H1 (cell line): ENCODE measurements around the gene GPSM1. TPM values are rescaled to one million over a fixed set of nuclear protein-coding genes. Genes with fewer than 3 reads are reported as not detected.

Source experiments
- CTCF ChIA-PET: fragments of 300-600 bp; sonication (Branson Sonifier 250); formaldehyde crosslinking; loops from one replicate; lab custom pipeline; 2021; ENCODE audit not compliant: partially characterized antibody; lab: Charles Lee
- POLR2A ChIA-PET: fragments of 300-600 bp; sonication (Branson Sonifier 250); formaldehyde crosslinking; loops from one replicate; lab custom pipeline; 2021; ENCODE audit warnings: inconsistent platforms; ENCODE audit not compliant: partially characterized antibody; lab: Charles Lee
- DNase-seq, 2 experiments: peaks; one replicate each; pipeline versions ENCODE4 v3.0.0 to v3.0.0-alpha.2; 2010 to 2022; ENCODE audit warnings: low spot score in 2 of 2, low read depth in 1 of 2, mixed read lengths in 1 of 2
- FAIRE-seq: peaks from 2 replicates; lab custom pipeline; 2011; peaks lifted over from hg19 to GRCh38; lab: Jason Lieb, UNC
- H2AFZ ChIP-seq: 2 replicates; pipeline ENCODE4 v1.8.1; 2012; ENCODE audit warnings: low read length, inconsistent platforms
- H2AK5ac ChIP-seq: 2 replicates; pipeline ENCODE4 v1.6.1; 2013; ENCODE audit warnings: low read depth, low read length
- H2BK120ac ChIP-seq: replicated peaks from 2 replicates; pipeline ENCODE3; 2013; ENCODE audit warnings: low read depth, low read length, inconsistent platforms
- H2BK12ac ChIP-seq: 2 replicates; pipeline ENCODE4 v1.6.1; 2013; ENCODE audit warnings: low read depth, low read length
- H2BK15ac ChIP-seq: 2 replicates; pipeline ENCODE4 v1.6.1; 2013; ENCODE audit warnings: low read length
- H2BK20ac ChIP-seq: 2 replicates; pipeline ENCODE4 v1.6.1; 2013; ENCODE audit warnings: low read length
- H2BK5ac ChIP-seq: 2 replicates; pipeline ENCODE4 v1.6.1; 2013; ENCODE audit warnings: low read depth, low read length
- H3K14ac ChIP-seq: 2 replicates; pipeline ENCODE4 v1.6.1; 2013; ENCODE audit warnings: inconsistent platforms; ENCODE audit not compliant: insufficient read length
- H3K18ac ChIP-seq: 2 replicates; pipeline ENCODE4 v1.6.1; 2013; ENCODE audit warnings: low read length; ENCODE audit errors: extremely low read depth
- H3K23ac ChIP-seq: 2 replicates; pipeline ENCODE4 v1.6.1; 2013; ENCODE audit warnings: inconsistent platforms; ENCODE audit not compliant: insufficient read length
- H3K23me2 ChIP-seq: 2 replicates; pipeline ENCODE4 v1.6.1; 2013; ENCODE audit warnings: low read depth, low read length
- H3K27ac ChIP-seq: 2 replicates; pipeline ENCODE4 v1.6.1; 2011; ENCODE audit warnings: low read depth, low read length, inconsistent platforms
- H3K27me3 ChIP-seq, 4 experiments: replicated peaks in 1 of 4; 1 replicate in 1 of 4; 2 replicates in 3 of 4; pipeline versions ENCODE4 v1.6.1 to v1.8.1; 2011 to 2013; ENCODE audit warnings: low read length in 3 of 4, mild to moderate bottlenecking in 3 of 4, inconsistent platforms in 2 of 4, mixed read lengths in 2 of 4, moderate library complexity in 1 of 4; ENCODE audit not compliant: control insufficient read depth in 3 of 4, insufficient read depth in 3 of 4; ENCODE audit errors: extremely low read depth in 1 of 4
- H3K36me3 ChIP-seq, 4 experiments: 2 replicates each; pipeline versions ENCODE4 v1.6.1 to v1.8.1; 2011 to 2013; ENCODE audit warnings: mild to moderate bottlenecking in 4 of 4, low read length in 3 of 4, moderate library complexity in 2 of 4, control low read depth in 1 of 4, inconsistent platforms in 1 of 4; ENCODE audit not compliant: insufficient read depth in 4 of 4, control insufficient read depth in 2 of 4
- H3K4ac ChIP-seq: replicated peaks from 2 replicates; pipeline ENCODE3; 2013; ENCODE audit warnings: low read length, low read depth, mixed read lengths, inconsistent platforms; ENCODE audit not compliant: insufficient read length
- H3K4me1 ChIP-seq, 4 experiments: replicated peaks in 1 of 4; 1 replicate in 1 of 4; 2 replicates in 3 of 4; pipeline versions ENCODE4 v1.6.1 to v1.8.1; 2011 to 2013; ENCODE audit warnings: low read length in 3 of 4, inconsistent platforms in 2 of 4, mixed read lengths in 1 of 4; ENCODE audit not compliant: insufficient read depth in 4 of 4, control insufficient read depth in 3 of 4
- H3K4me2 ChIP-seq, 2 experiments: 2 replicates each; pipeline versions ENCODE4 v1.6.1 to v1.8.1; 2011 to 2013; ENCODE audit warnings: low read depth in 2 of 2, low read length in 2 of 2, control low read depth in 1 of 2, inconsistent platforms in 1 of 2, mild to moderate bottlenecking in 1 of 2; ENCODE audit not compliant: insufficient read depth in 1 of 2
- H3K4me3 ChIP-seq, 4 experiments: fragments of 200-600, 300-600 bp in 1 of 4; sonication (generic), shearing (Covaris generic), sonication (Bioruptor Twin) in 1 of 4; 2 replicates each; pipeline versions ENCODE4 v1.5.1 to v1.8.1; 2011 to 2016; ENCODE audit warnings: low read length in 4 of 4, low read depth in 3 of 4, control low read depth in 2 of 4, inconsistent platforms in 2 of 4, mild to moderate bottlenecking in 2 of 4, mixed read lengths in 1 of 4, moderate library complexity in 1 of 4; ENCODE audit not compliant: insufficient read depth in 2 of 4; ENCODE audit errors: extremely low read depth in 1 of 4
- H3K56ac ChIP-seq: replicated peaks from 2 replicates; pipeline ENCODE3; 2013; ENCODE audit warnings: low read depth, mild to moderate bottlenecking, mixed read lengths, low read length, inconsistent platforms; ENCODE audit not compliant: insufficient read length
- H3K79me1 ChIP-seq: 2 replicates; pipeline ENCODE4 v1.6.1; 2013; ENCODE audit warnings: low read depth, low read length, control low read depth
- H3K79me2 ChIP-seq, 2 experiments: 2 replicates each; pipeline versions ENCODE4 v1.6.1 to v1.8.1; 2012 to 2013; ENCODE audit warnings: low read length in 2 of 2, mild to moderate bottlenecking in 2 of 2, inconsistent platforms in 1 of 2; ENCODE audit not compliant: insufficient read depth in 2 of 2, control insufficient read depth in 1 of 2
- H3K9ac ChIP-seq, 4 experiments: replicated peaks in 1 of 4; 1 replicate in 1 of 4; 2 replicates in 3 of 4; pipeline versions ENCODE4 v1.6.1 to v1.8.1; 2011 to 2013; ENCODE audit warnings: low read depth in 3 of 4, low read length in 3 of 4, control low read depth in 2 of 4, mild to moderate bottlenecking in 2 of 4, moderate library complexity in 2 of 4, inconsistent platforms in 1 of 4; ENCODE audit errors: extremely low read depth in 1 of 4
- H3K9me3 ChIP-seq, 2 experiments: 2 replicates each; pipeline versions ENCODE4 v1.6.1 to v1.8.1; 2012 to 2013; ENCODE audit warnings: mild to moderate bottlenecking in 2 of 2, moderate library complexity in 2 of 2, control low read depth in 1 of 2, inconsistent platforms in 1 of 2, low read depth in 1 of 2, low read length in 1 of 2, mixed read lengths in 1 of 2; ENCODE audit not compliant: insufficient read depth in 2 of 2
- H4K20me1 ChIP-seq, 2 experiments: replicated peaks in 1 of 2; 2 replicates each; pipeline versions ENCODE3 to v1.8.1; 2011 to 2013; ENCODE audit warnings: inconsistent platforms in 2 of 2, low read length in 2 of 2, mild to moderate bottlenecking in 1 of 2; ENCODE audit not compliant: insufficient read depth in 2 of 2, control insufficient read depth in 1 of 2
- H4K5ac ChIP-seq: 2 replicates; pipeline ENCODE4 v1.6.1; 2013; ENCODE audit warnings: low read length, low read depth, mixed read lengths, inconsistent platforms; ENCODE audit not compliant: insufficient read length
- H4K8ac ChIP-seq: 2 replicates; pipeline ENCODE4 v1.8.0; 2013; ENCODE audit warnings: mild to moderate bottlenecking, moderate library complexity, low read length, inconsistent platforms; ENCODE audit not compliant: insufficient read depth; ENCODE audit errors: extremely low read depth
- H4K91ac ChIP-seq: replicated peaks from 2 replicates; pipeline ENCODE3; 2013; ENCODE audit warnings: low read length, mixed read lengths, inconsistent platforms; ENCODE audit not compliant: insufficient read length
- BACH1 ChIP-seq: IDR thresholded peaks from 2 replicates; pipeline ENCODE4 v1.6.1; 2012; ENCODE audit warnings: low read length, improper control_type of control experiment
- BCL11A ChIP-seq, 2 experiments: IDR thresholded peaks; one replicate each; pipeline ENCODE4 v1.6.1; 2011; ENCODE audit warnings: low read depth in 2 of 2, low read length in 2 of 2, mild to moderate bottlenecking in 2 of 2
- CBX8 ChIP-seq: fragments of 300-800, 300-1000 bp; sonication (generic); IDR thresholded peaks from 2 replicates; pipeline ENCODE4 v1.7.1; 2016; ENCODE audit warnings: low read depth, low read length, borderline replicate concordance
- CHD1 ChIP-seq: IDR thresholded peaks from 2 replicates; pipeline ENCODE4 v1.6.1; 2012; ENCODE audit warnings: low read depth, low read length, improper control_type of control experiment
- E2F6 ChIP-seq: IDR thresholded peaks from 2 replicates; pipeline ENCODE4 v1.6.1; 2012; ENCODE audit warnings: inconsistent platforms
- GABPA ChIP-seq: IDR thresholded peaks from 2 replicates; pipeline ENCODE4 v1.6.1; 2011; ENCODE audit warnings: mild to moderate bottlenecking, low read length, moderate library complexity, borderline replicate concordance; ENCODE audit not compliant: insufficient read depth
- HDAC6 ChIP-seq: IDR thresholded peaks from one replicate; pipeline ENCODE4 v1.7.1; 2012; ENCODE audit warnings: low read depth, mild to moderate bottlenecking, inconsistent platforms, low read length, moderate library complexity
- SRF ChIP-seq: IDR thresholded peaks from 2 replicates; pipeline ENCODE4 v1.6.1; 2011; ENCODE audit warnings: mild to moderate bottlenecking, low read depth, low read length, moderate library complexity
- USF2 ChIP-seq: IDR thresholded peaks from 2 replicates; pipeline ENCODE4 v1.6.1; 2011; ENCODE audit warnings: low read length, improper control_type of control experiment
- ZNF274 ChIP-seq: IDR thresholded peaks from 2 replicates; pipeline ENCODE4 v1.7.0; 2012; ENCODE audit warnings: low read length, borderline replicate concordance; ENCODE audit errors: extremely low read depth
- WGBS, 2 experiments: shearing (Covaris generic) in 1 of 2; methylation state at CpG; one replicate each; pipeline versions ENCODE4 v1.1.6 to v1.1.7; 2013 to 2015; ENCODE audit warnings: low lambda C conversion rate in 2 of 2, mixed read lengths in 2 of 2, inconsistent platforms in 1 of 2, low coverage in 1 of 2, missing lambda C conversion rate in 1 of 2; ENCODE audit not compliant: insufficient replicate concordance in 2 of 2, insufficient coverage in 1 of 2, insufficient read length in 1 of 2; ENCODE audit errors: extremely low coverage in 1 of 2, missing lambda C conversion rate in 1 of 2; 5-methylcytosine and 5-hydroxymethylcytosine counted together
- polyA plus RNA-seq, 7 experiments: library from polyadenylated mRNA; depleted of rRNA in 3 of 7; stranded (reverse) in 5 of 7; unstranded in 2 of 7; fragments of >200 nt in 5 of 7; fragments of 200-250 nt in 2 of 7; gene quantifications; 1 replicate in 5 of 7; 2 replicates in 1 of 7; 4 replicates in 1 of 7; pipeline versions ENCODE4 v1.2.1 to v1.2.3, GENCODE V29; 2011 to 2013; ENCODE audit warnings: missing spikeins in 2 of 7, mixed read lengths in 2 of 7
- total RNA-seq: library from RNA; stranded (reverse); fragmentation: NEBNext Ultra II Directional; extraction: Animal tissue kit (Norgen Biotek cat#: 25700); gene quantifications from 2 replicates; pipeline ENCODE4 v1.2.1, GENCODE V29; 2021

Gene GPSM1
- total and polyA plus RNA-seq, 2 of the 8 experiments (the other 6 are each of a cell fraction or from before 2014, with no cell fraction given): 12.8 to 18.0 TPM

GRCh38 chr9:136378170-136379002, 51.0 kb downstream of the GPSM1 start:
- peaks cover 5 to 15% of the 10 kb centered on the region in 2 experiments for H4K20me1 ChIP-seq
- no peaks in the 10 kb centered on the region for H3K9me3 ChIP-seq
- POLR2A ChIA-PET: interaction anchor here (1.1 to 6.1 kb wide), 9 partner anchors 8 to 80 kb away, joined by 3 to 38 read pairs (median 6); partner anchors contain the start of genes DNLZ and SNAPC4
- FAIRE-seq: no peak
- H4K91ac ChIP-seq: no peak overlapping the region
- H4K5ac ChIP-seq: no peak overlapping the region
- H3K27ac ChIP-seq: no peak overlapping the region
- no peak overlapping the region for H3K56ac ChIP-seq
- peaks cover 6 to 48% (median 22%) of the 10 kb centered on the region in 4 experiments; a peak in 7 of 8 replicates for H3K36me3 ChIP-seq
- no peaks in the 10 kb centered on the region; the same call in 1 of the 2 replicates for H3K79me1 ChIP-seq
- H2BK15ac ChIP-seq: no peak overlapping the region
- H3K4me1 ChIP-seq: no peaks in the 10 kb centered on the region
- no peak overlapping the region for H2BK12ac ChIP-seq
- WGBS, 2 experiments: 88% methylated on average over 20 of the region's 28 CpGs; no CpG with 5 or more reads in 1 of the 2 experiments
- no peak overlapping the region for H2AK5ac ChIP-seq
- H3K79me2 ChIP-seq: no peaks in the 10 kb centered on the region
- H3K4me2 ChIP-seq: no peak overlapping the region
- no peak overlapping the region for H3K4me3 ChIP-seq
- no peak overlapping the region for H2BK20ac ChIP-seq
- H4K8ac ChIP-seq: peak overlapping the region; percentile 79; the same call in 1 of the 2 replicates
- CTCF ChIA-PET: interaction anchor here (0.5 to 1.7 kb wide), 8 partner anchors 12 to 110 kb away, joined by 3 to 6 read pairs (median 4); partner anchors contain the start of gene DNLZ
- H3K23me2 ChIP-seq: no peaks in the 10 kb centered on the region
- no peak for DNase-seq
- no peak overlapping the region for H3K14ac ChIP-seq
- H3K9ac ChIP-seq: no peak overlapping the region
- H2AFZ ChIP-seq: no peak overlapping the region
- H3K18ac ChIP-seq: no peak overlapping the region
- H3K23ac ChIP-seq: no peak overlapping the region
- H2BK120ac ChIP-seq: no peak overlapping the region
- H2BK5ac ChIP-seq: no peak overlapping the region
- H3K4ac ChIP-seq: no peak overlapping the region
- no peaks in the 10 kb centered on the region for H3K27me3 ChIP-seq
- no peak for TF ChIP-seq CHD1
- no peak for TF ChIP-seq BACH1
- TF ChIP-seq CBX8: no peak
- no peak for TF ChIP-seq SRF
- TF ChIP-seq BCL11A (IDR thresholded peaks at IDR 0.05; ENCODE audit: low read depth in 2 of 2, low read length in 2 of 2): no peak
- TF ChIP-seq HDAC6: no peak
- no peak for TF ChIP-seq USF2
- no peak for TF ChIP-seq ZNF274
- TF ChIP-seq E2F6: no peak
- TF ChIP-seq GABPA: no peak
